Measurements from ENCODE around the gene PER2. TPM values are rescaled to one million over a fixed set of nuclear protein-coding genes. Genes with fewer than 3 reads are reported as not detected.

PER2 gene
- total RNA-seq, 4 donors from 2014 or later: 5.3 to 36.4 (median 15.4) TPM

GRCh38 chr2:238216651-238217184 lies 71.7 kb downstream of the PER2 start:
- ATAC-seq (ENCODE audit: low FRiP score) (no peak), DNase-seq (ENCODE audit: low spot score) (no peak)
- TF ChIP-seq, protein P1, sequence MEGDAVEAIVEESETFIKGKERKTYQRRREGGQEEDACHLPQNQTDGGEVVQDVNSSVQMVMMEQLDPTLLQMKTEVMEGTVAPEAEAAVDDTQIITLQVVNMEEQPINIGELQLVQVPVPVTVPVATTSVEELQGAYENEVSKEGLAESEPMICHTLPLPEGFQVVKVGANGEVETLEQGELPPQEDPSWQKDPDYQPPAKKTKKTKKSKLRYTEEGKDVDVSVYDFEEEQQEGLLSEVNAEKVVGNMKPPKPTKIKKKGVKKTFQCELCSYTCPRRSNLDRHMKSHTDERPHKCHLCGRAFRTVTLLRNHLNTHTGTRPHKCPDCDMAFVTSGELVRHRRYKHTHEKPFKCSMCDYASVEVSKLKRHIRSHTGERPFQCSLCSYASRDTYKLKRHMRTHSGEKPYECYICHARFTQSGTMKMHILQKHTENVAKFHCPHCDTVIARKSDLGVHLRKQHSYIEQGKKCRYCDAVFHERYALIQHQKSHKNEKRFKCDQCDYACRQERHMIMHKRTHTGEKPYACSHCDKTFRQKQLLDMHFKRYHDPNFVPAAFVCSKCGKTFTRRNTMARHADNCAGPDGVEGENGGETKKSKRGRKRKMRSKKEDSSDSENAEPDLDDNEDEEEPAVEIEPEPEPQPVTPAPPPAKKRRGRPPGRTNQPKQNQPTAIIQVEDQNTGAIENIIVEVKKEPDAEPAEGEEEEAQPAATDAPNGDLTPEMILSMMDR (IDR thresholded peaks at IDR 0.05): no peak

- DNase-seq (ENCODE audit: low spot score) (no peak), ATAC-seq (ENCODE audit: low FRiP score) (no peak)
- TF ChIP-seq, protein P1 (IDR thresholded peaks at IDR 0.05): no peak
These were observed 81.4 kb downstream of the PER2 start for GRCh38 chr2:238207006-238207405.

DNA sequence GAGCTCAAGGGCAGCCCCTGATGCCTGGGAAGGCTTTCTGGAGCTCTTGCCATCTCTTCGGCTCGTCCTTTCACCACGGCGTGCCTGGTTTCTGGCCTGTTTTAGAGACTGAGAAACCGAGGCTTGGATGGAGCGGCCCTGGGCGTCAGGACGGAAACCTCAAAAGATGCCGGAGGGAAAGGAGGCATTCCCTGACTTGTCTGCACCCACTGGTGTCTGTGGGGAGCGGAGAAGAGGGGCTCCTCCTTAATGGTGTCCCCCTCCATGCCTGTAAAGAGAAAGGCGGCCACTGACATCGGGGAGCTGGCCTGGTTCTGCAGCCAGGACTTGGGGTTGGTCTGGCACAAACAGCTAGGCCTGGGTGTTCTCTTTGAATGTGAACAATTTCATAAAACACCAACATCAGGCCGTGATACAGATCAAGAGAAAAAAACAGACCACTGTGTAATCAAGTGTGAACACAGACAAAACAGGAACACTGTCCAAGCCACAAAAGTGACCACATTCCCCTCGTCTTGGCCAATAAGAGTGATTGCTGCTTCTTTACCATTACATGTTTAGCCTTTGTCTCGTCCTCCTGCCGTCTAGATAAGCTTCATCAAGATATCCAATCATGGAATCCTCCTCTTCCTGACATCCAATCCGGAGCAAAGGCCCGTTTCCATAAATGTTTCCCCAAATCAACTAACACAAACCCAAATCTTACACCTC lies 84.3 kb downstream of the PER2 start:
- DNase-seq (ENCODE audit: low spot score) (no peak), ATAC-seq (ENCODE audit: low FRiP score) (peak; percentile 20)
- TF ChIP-seq, protein P1 (IDR thresholded peaks at IDR 0.05): no peak

DNA sequence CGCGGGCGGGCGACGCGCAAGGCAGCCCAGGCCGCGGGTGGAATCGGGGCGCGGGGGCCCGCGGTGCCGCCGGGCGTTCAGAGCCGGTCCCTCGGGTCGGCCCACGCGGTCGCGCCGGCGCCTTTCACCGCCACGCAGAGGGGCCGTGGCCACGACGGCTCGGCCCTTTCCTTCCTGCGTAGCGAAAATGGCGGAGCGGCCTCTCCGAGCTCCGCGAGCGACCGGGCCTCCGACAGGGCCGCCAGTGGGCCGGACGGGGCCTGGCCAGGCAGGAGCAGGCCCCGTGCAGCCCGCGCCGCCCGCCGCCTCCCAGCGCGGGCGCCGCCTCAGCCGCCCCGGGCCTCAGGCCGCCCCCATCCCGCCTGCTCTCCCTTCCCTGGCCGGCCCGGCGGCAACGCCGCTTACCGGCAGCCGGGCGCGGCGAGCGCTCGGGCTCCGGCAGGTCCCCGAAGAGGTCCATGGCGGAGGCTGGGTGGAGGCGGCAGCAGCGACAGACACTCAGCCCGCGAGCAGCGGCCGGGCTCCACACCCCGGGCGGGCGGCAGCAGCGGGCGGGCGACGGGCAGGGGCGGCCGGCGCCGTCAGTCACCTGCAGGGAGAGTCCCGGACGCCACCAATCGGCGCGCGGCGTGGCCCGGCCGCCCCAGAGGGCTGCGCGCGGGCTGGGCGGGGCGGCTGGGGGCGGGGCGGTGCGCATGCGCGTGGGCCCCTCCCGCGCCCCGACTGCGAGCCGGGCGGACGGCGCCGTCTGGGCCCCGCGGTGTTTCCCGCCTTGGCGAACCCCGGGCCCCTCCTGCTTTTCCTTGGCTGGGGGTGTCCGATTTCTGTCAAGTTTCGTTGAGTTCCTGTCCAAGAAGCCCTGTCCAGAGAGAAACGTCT lies 85.1 kb downstream of the PER2 start, which contains the start of gene ILKAP:
Gene ILKAP, minus strand, starts transcription at position 602 of the 879 bp plus-strand sequence. Its CDS starts 142 bp downstream, at position 460.
- TF ChIP-seq, protein P1 (IDR thresholded peaks at IDR 0.05): no peak
- peak; percentile 99 for ATAC-seq (ENCODE audit: low FRiP score)
- no peak for DNase-seq (ENCODE audit: low spot score)

DNA sequence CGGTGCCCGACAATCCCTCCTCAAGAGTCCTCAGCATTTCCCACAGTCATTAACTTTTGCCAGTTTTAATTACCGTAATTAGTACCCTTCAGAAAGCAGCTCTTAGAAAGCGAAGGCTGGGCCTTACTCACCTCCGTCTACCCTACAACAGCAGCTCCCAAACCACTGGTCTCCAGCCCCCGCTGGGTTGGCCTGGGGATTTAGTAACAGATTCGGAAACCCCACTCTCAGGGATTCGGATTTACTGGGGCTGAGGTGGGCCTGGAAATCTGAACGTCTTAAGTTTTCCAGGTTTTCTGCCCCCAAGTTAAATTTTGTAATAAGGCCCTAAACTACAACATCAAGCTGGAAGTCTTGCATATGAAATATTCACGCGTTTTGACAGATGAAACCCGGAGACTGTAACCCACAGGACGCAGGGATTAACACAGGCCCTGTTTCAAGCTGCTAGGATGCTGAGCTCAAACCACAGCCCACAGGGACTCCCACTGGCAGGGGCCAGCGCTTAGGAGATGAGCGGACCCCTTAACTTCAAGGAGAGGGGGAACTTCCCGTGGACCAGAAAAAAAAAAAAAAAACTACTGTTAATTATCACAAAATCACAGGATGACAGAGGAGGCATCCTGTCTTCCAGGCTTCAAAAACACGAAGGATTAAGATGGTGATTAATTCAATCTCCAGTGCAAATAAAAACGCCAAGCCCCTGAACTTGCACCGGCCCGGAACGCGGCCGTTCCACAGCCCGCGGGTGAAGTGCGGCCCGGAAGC lies 85.9 kb downstream of the PER2 start:
- TF ChIP-seq, protein P1 (IDR thresholded peaks at IDR 0.05): no peak

More for the DNA sequence above, 85.9 kb downstream of the PER2 start:
- no peak for DNase-seq (ENCODE audit: low spot score)
- ATAC-seq (ENCODE audit: low FRiP score): no peak

Other genes starting within 250 kb of the PER2 start
- gene SCLY, start 227.6 kb downstream of the PER2 start, total RNA-seq: 10 to 100 TPM in 3 of 4 donors, 1 to 10 TPM in 1; 7.3 to 15.8 (median 12.5) TPM
- gene ESPNL, start 188.3 kb downstream of the PER2 start, total RNA-seq: under 1 TPM; 0.19 to 0.47 (median 0.25) TPM
- gene KLHL30, start 149.9 kb downstream of the PER2 start, total RNA-seq: 1 to 10 TPM in 1 of 4 donors, under 1 TPM in 3; 0.28 to 1.6 (median 0.57) TPM
- 1 to 10 TPM in 2 of 4 donors, not detected in 2; 1.1 to 1.9 TPM for gene ERFE, start 129.6 kb downstream of the PER2 start, total RNA-seq
- 10 to 100 TPM; 20.2 to 51.8 (median 29.7) TPM for gene ILKAP, start 84.9 kb downstream of the PER2 start, total RNA-seq
- 1 to 10 TPM; 5.3 to 9.1 (median 5.6) TPM for gene HES6, start 48.6 kb downstream of the PER2 start, total RNA-seq
- gene TRAF3IP1, start 31.9 kb upstream of the PER2 start, total RNA-seq: 10 to 100 TPM in 3 of 4 donors, 1 to 10 TPM in 1; 8.4 to 15.9 (median 12.5) TPM
- 10 to 100 TPM; 12.9 to 23.4 (median 14.4) TPM for gene ASB1, start 138.3 kb upstream of the PER2 start, total RNA-seq